IMR-90 (cell line): ENCODE results near the gene LARP1. TPM values are rescaled to one million over a fixed set of nuclear protein-coding genes. Genes with fewer than 3 reads are reported as not detected.

Experiments used
- ATAC-seq: fragments of 200-7000 bp; cut with Tn5 transposase; 2 replicates; pipeline ENCODE4 v1.9.1; 2020; ENCODE audit warnings: low read depth, mild to moderate bottlenecking, moderate library complexity
- BruUV-seq: library from RNA; stranded (reverse); fragments of 400-500 nt; replicated peaks from 2 replicates; lab custom pipeline; 2021; lab: Mats Ljungman, UMichigan
- CTCF ChIA-PET: fragments of 300-600 bp; formaldehyde crosslinking; extraction: SDS; loops from one replicate; lab custom pipeline; 2021; ENCODE audit warnings: antibody characterized with exemption; lab: Yijun Ruan, JAX
- POLR2A ChIA-PET: fragments of 300-600 bp; sonication (Branson Sonifier 250); formaldehyde crosslinking; loops from one replicate; lab custom pipeline; 2022; ENCODE audit warnings: antibody characterized with exemption; ENCODE audit not compliant: unreplicated experiment; lab: Charles Lee
- DNase-seq: peaks from one replicate; pipeline ENCODE4 v3.0.0; 2013
- H2AFZ ChIP-seq: replicated peaks from 2 replicates; pipeline ENCODE3; 2013; ENCODE audit warnings: low read length, mild to moderate bottlenecking; ENCODE audit not compliant: poor library complexity
- H2AK5ac ChIP-seq: 2 replicates; pipeline ENCODE4 v1.6.1; 2013; ENCODE audit warnings: low read depth, low read length, inconsistent platforms
- H2AK9ac ChIP-seq: replicated peaks from 2 replicates; pipeline ENCODE3; 2013; ENCODE audit warnings: mild to moderate bottlenecking, low read depth, low read length, moderate library complexity; ENCODE audit not compliant: poor library complexity
- H2BK120ac ChIP-seq: 2 replicates; pipeline ENCODE4 v1.6.1; 2013; ENCODE audit warnings: low read depth, low read length, inconsistent platforms
- H2BK15ac ChIP-seq: 3 replicates; pipeline ENCODE4 v1.6.1; 2013; ENCODE audit warnings: low read depth, low read length, inconsistent platforms
- H2BK20ac ChIP-seq: 2 replicates; pipeline ENCODE4 v1.6.1; 2013; ENCODE audit warnings: low read depth, mild to moderate bottlenecking, inconsistent platforms, low read length, moderate library complexity
- H2BK5ac ChIP-seq: 2 replicates; pipeline ENCODE4 v1.6.1; 2013; ENCODE audit warnings: mild to moderate bottlenecking, low read depth, low read length, inconsistent platforms; ENCODE audit not compliant: poor library complexity, severe bottlenecking
- H3K14ac ChIP-seq: replicated peaks from 2 replicates; pipeline ENCODE4 v1.6.1; 2013; ENCODE audit warnings: low read depth, low read length, inconsistent platforms
- H3K18ac ChIP-seq: 2 replicates; pipeline ENCODE4 v1.6.1; 2013; ENCODE audit warnings: low read depth, low read length, control low read depth
- H3K23ac ChIP-seq: 2 replicates; pipeline ENCODE4 v1.6.1; 2013; ENCODE audit warnings: low read depth, low read length, inconsistent platforms
- H3K27ac ChIP-seq: 2 replicates; pipeline ENCODE4 v1.5.1; 2013; ENCODE audit warnings: mild to moderate bottlenecking, control low read depth, low read length; ENCODE audit not compliant: insufficient read depth
- H3K27me3 ChIP-seq: 2 replicates; pipeline ENCODE4 v1.6.1; 2013; ENCODE audit warnings: low read length; ENCODE audit not compliant: control insufficient read depth, insufficient read depth
- H3K36me3 ChIP-seq: 2 replicates; pipeline ENCODE4 v1.6.1; 2013; ENCODE audit warnings: low read length, mixed read lengths; ENCODE audit not compliant: control insufficient read depth, insufficient read depth
- H3K4ac ChIP-seq: 2 replicates; pipeline ENCODE4 v1.6.1; 2013; ENCODE audit warnings: low read depth, low read length, inconsistent platforms
- H3K4me1 ChIP-seq: 2 replicates; pipeline ENCODE4 v1.6.1; 2013; ENCODE audit warnings: low read length, mixed read lengths; ENCODE audit not compliant: control insufficient read depth, insufficient read depth
- H3K4me2 ChIP-seq: 2 replicates; pipeline ENCODE4 v1.6.1; 2013; ENCODE audit warnings: low read depth, mild to moderate bottlenecking, control low read depth, low read length, moderate library complexity
- H3K4me3 ChIP-seq: 2 replicates; pipeline ENCODE4 v1.5.1; 2013; ENCODE audit warnings: low read depth, mild to moderate bottlenecking, control low read depth, low read length, moderate library complexity; ENCODE audit not compliant: insufficient read depth
- H3K56ac ChIP-seq: 2 replicates; pipeline ENCODE4 v1.6.1; 2013; ENCODE audit warnings: low read length, inconsistent platforms; ENCODE audit not compliant: insufficient read depth; ENCODE audit errors: extremely low read depth
- H3K79me1 ChIP-seq, 2 experiments: 2 replicates each; pipeline ENCODE4 v1.6.1; 2013; ENCODE audit warnings: low read length in 2 of 2, inconsistent platforms in 1 of 2, low read depth in 1 of 2
- H3K9ac ChIP-seq: 2 replicates; pipeline ENCODE4 v1.6.1; 2013; ENCODE audit warnings: low read depth, low read length, control low read depth
- H3K9me1 ChIP-seq: 2 replicates; pipeline ENCODE4 v1.6.1; 2013; ENCODE audit warnings: low read length, inconsistent platforms; ENCODE audit not compliant: insufficient read depth
- H3K9me3 ChIP-seq: 2 replicates; pipeline ENCODE4 v1.6.1; 2013; ENCODE audit warnings: low read length; ENCODE audit not compliant: control insufficient read depth, insufficient read depth
- H4K20me1 ChIP-seq: 2 replicates; pipeline ENCODE4 v1.6.1; 2013; ENCODE audit warnings: low read length, inconsistent platforms; ENCODE audit not compliant: insufficient read depth
- H4K5ac ChIP-seq: 2 replicates; pipeline ENCODE4 v1.6.1; 2013; ENCODE audit warnings: mild to moderate bottlenecking, low read depth, low read length, control low read depth
- H4K8ac ChIP-seq, 2 experiments: 2 replicates each; pipeline ENCODE4 v1.6.1; 2013; ENCODE audit warnings: low read depth in 2 of 2, low read length in 2 of 2, control low read depth in 1 of 2, inconsistent platforms in 1 of 2
- H4K91ac ChIP-seq: 2 replicates; pipeline ENCODE4 v1.6.1; 2013; ENCODE audit warnings: low read depth, low read length, inconsistent platforms; ENCODE audit not compliant: insufficient read depth
- CEBPB ChIP-seq: IDR thresholded peaks from 2 replicates; pipeline ENCODE4 v1.6.1; 2012; ENCODE audit warnings: low read depth, low read length, improper control_type of control experiment
- MAFK ChIP-seq: IDR thresholded peaks from 2 replicates; pipeline ENCODE4 v1.6.1; 2012; ENCODE audit warnings: low read depth, low read length, improper control_type of control experiment
- MAZ ChIP-seq: IDR thresholded peaks from 2 replicates; pipeline ENCODE4 v1.6.1; 2012; ENCODE audit warnings: low read depth, mild to moderate bottlenecking, low read length, improper control_type of control experiment, moderate library complexity, borderline replicate concordance
- MXI1 ChIP-seq: IDR thresholded peaks from 2 replicates; pipeline ENCODE4 v1.6.1; 2012; ENCODE audit warnings: low read depth, mild to moderate bottlenecking, low read length, moderate library complexity, borderline replicate concordance
- NFE2L2 ChIP-seq: fragments of 150-350 bp; IDR thresholded peaks from 2 replicates; pipeline ENCODE4 v1.6.1; 2016; ENCODE audit warnings: low read depth, mild to moderate bottlenecking, low read length
- RAD21 ChIP-seq: IDR thresholded peaks from 2 replicates; pipeline ENCODE4 v1.6.1; 2012; ENCODE audit warnings: low read length, improper control_type of control experiment
- RFX5 ChIP-seq: IDR thresholded peaks from 2 replicates; pipeline ENCODE4 v1.8.0; 2012; ENCODE audit warnings: low read depth, mild to moderate bottlenecking, low read length, moderate library complexity
- SMC3 ChIP-seq: fragments of 150-350 bp; IDR thresholded peaks from 2 replicates; pipeline ENCODE4 v1.6.1; 2016; ENCODE audit warnings: low read depth, mild to moderate bottlenecking, antibody characterized with exemption, low read length, moderate library complexity
- WGBS, 2 experiments: methylation state at CpG; one replicate each; pipeline versions ENCODE4 v1.1.5 to v1.1.7; 2013; ENCODE audit warnings: missing lambda C conversion rate in 2 of 2; ENCODE audit not compliant: insufficient read length in 1 of 2; ENCODE audit errors: extremely low coverage in 2 of 2; 5-methylcytosine and 5-hydroxymethylcytosine counted together
- dilution Hi-C: fragments of 300-500 bp; cut with HindIII; formaldehyde crosslinking; loops from one replicate; pipeline ENCODE4 v1.14.3; 2018; ENCODE audit warnings: low sequenced_read_pairs; ENCODE audit not compliant: unreplicated experiment
- in situ Hi-C: fragments of 300-500 bp; cut with MboI; formaldehyde crosslinking; loops from 3 replicates; pipeline ENCODE4 v1.14.3; 2019; ENCODE audit warnings: low sequenced_read_pairs, inconsistent platforms, mixed read lengths
- intact Hi-C: fragments of 100-400 bp; cut with micrococcal nuclease; formaldehyde crosslinking; loops from 2 replicates; pipeline ENCODE4 v1.10.0; 2022
- polyA plus RNA-seq, 3 experiments: library from polyadenylated mRNA; depleted of rRNA; stranded (reverse); fragments of >200 nt; gene quantifications; 2 replicates each; pipeline ENCODE4 v1.2.3, GENCODE V29; 2012; ENCODE audit warnings: low replicate concordance in 1 of 3
- total RNA-seq: library from RNA; depleted of rRNA; stranded (reverse); fragments of >200 nt; gene quantifications from 2 replicates; pipeline ENCODE4 v1.2.3, GENCODE V29; 2012
- TF ChIP-seq, protein P1 (sequence below): conservative IDR thresholded peaks from 2 replicates; pipeline ENCODE4 v1.5.1; 2012; ENCODE audit warnings: mild to moderate bottlenecking, low read depth, low read length, improper control_type of control experiment
- TF ChIP-seq, protein P2 (sequence below): fragments of 150-350 bp; IDR thresholded peaks from 2 replicates; pipeline ENCODE4 v1.6.1; 2016; ENCODE audit warnings: low read depth, mild to moderate bottlenecking, low read length, moderate library complexity, borderline replicate concordance

The LARP1 gene
- total and polyA plus RNA-seq, 2 of the 4 experiments (the other 2 are of a cell fraction), result 47.3 to 77.4 TPM

DNA sequence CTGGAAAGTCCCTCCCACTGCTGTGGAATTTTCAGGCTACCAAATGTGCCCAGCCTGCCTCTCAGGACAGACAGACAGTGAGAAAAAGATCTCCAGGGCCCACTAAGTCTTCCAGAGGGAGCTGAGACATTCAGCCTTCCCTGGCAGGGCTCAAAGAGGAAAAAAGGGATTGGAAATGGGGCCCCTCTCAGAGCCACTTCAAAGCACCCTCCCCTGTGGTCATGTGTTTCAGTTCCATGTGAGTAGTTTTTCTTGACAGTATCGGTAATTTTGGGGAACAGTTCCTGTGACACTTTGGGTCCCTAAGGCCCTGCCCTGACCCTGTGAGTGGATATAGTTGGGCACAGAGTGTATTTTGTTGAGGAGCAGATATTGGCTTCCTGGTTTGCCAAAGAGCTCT lies 25.0 kb downstream of the LARP1 start:
- Histone ChIP-seq H4K5ac (no peak overlapping the region), H3K36me3 (no peaks in the 10 kb centered on the region), H2AK9ac (no peak overlapping the region), H2BK120ac (no peak overlapping the region), H3K14ac (no peak overlapping the region), H3K4me1 (peaks cover 21% of the 10 kb centered on the region), H2BK15ac (no peak overlapping the region), H3K9ac (no peak overlapping the region), H3K9me1 (peaks cover 38% of the 10 kb centered on the region), H3K4ac (no peak overlapping the region), H2AFZ (no peak overlapping the region), H3K4me3 (no peak overlapping the region), H3K23ac (no peak overlapping the region), H4K8ac (no peak overlapping the region), H2BK20ac (no peak overlapping the region), H3K27ac (no peak overlapping the region), H2BK5ac (no peak overlapping the region), H3K56ac (no peak overlapping the region), H3K27me3 (no peaks in the 10 kb centered on the region), H3K4me2 (no peak overlapping the region), H3K79me1 (peaks cover 20 to 84% of the 10 kb centered on the region in 2 experiments; a peak in 3 of 4 replicates), H3K9me3 (no peaks in the 10 kb centered on the region), H3K18ac (no peak overlapping the region), H4K91ac (no peak overlapping the region), H4K20me1 (peaks cover 93% of the 10 kb centered on the region), H2AK5ac (no peak overlapping the region)
- dilution Hi-C loops, result no loop called here
- intact Hi-C loops, result no loop called here
- in situ Hi-C loops, result no loop called here
- ATAC-seq (no peak), DNase-seq (no peak)
- no CpG with 5 or more reads among the region's 1 CpG for WGBS, 2 experiments
- TF ChIP-seq CEBPB, result no peak
- TF ChIP-seq NFE2L2, result no peak
- no peak for TF ChIP-seq MXI1
- no peak for TF ChIP-seq RFX5
- TF ChIP-seq, protein P1, sequence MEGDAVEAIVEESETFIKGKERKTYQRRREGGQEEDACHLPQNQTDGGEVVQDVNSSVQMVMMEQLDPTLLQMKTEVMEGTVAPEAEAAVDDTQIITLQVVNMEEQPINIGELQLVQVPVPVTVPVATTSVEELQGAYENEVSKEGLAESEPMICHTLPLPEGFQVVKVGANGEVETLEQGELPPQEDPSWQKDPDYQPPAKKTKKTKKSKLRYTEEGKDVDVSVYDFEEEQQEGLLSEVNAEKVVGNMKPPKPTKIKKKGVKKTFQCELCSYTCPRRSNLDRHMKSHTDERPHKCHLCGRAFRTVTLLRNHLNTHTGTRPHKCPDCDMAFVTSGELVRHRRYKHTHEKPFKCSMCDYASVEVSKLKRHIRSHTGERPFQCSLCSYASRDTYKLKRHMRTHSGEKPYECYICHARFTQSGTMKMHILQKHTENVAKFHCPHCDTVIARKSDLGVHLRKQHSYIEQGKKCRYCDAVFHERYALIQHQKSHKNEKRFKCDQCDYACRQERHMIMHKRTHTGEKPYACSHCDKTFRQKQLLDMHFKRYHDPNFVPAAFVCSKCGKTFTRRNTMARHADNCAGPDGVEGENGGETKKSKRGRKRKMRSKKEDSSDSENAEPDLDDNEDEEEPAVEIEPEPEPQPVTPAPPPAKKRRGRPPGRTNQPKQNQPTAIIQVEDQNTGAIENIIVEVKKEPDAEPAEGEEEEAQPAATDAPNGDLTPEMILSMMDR, result no peak
- TF ChIP-seq, protein P2, sequence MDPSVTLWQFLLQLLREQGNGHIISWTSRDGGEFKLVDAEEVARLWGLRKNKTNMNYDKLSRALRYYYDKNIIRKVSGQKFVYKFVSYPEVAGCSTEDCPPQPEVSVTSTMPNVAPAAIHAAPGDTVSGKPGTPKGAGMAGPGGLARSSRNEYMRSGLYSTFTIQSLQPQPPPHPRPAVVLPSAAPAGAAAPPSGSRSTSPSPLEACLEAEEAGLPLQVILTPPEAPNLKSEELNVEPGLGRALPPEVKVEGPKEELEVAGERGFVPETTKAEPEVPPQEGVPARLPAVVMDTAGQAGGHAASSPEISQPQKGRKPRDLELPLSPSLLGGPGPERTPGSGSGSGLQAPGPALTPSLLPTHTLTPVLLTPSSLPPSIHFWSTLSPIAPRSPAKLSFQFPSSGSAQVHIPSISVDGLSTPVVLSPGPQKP, result no peak
- TF ChIP-seq SMC3, result no peak
- no peak for TF ChIP-seq MAZ
- no peak for TF ChIP-seq RAD21
- TF ChIP-seq MAFK, result no peak
- CTCF ChIA-PET, result no interaction called here
- BruUV-seq, result no TSS peak
- POLR2A ChIA-PET, result no interaction called here
